ENCODE measurements around the gene LAMA2.

LAMA2 gene

DNA sequence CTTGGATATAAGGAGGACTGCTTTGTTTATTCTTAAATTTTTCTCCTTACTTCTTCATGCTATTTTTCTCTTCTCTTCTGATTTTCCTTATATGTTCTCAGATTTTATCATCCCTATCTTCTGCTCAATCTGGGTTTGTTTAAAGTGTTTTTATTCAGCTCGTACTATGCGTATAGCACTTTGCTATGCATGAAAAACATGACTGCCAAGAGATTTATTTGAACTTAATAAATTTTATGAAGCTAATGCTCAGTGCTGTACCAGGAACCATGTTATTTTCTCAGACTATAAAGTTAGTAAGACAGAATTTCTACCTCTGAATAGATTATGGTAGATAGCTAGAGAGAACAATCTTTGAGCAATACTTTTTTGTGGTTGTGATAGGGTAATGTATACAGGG is 305.9 kb downstream of the LAMA2 start:
- no peak for DNase-seq

DNA sequence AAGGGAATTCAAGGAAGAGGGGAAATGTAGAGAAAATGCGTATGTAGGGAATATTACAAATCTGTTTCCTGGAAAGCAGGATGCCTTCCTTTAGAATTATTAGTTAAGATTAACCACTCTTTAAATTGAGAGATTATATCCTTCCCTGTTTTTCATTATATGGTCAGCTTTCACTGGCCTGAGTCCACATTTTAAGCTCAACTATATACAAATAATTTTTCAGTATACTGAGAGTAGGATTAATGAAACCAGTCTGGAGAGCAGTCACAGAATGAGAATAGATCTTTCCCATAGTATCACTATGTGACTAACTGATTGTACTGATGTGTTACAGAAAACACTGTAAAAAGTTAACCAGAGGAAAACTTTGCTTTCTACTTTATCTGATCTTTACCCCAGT is 306.3 kb downstream of the LAMA2 start:
- DNase-seq = no peak

DNA sequence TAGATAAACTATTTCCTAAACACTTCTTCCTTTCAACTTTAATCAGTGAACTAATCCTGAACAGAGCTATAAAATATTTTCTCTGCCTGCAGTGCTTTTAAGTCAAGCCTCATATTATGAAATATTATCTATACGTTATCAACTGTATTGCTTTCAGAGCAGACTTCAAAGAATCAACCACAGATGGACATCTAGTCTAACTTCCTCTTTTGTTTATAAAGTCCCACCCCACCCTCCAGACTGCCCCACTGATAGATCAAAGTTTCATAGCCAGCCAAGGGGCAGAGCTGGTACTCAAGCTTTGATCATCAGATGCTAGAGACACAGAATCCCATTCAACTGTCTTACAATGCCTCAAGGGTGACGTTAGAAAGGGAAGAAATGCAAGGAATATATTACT is 308.3 kb downstream of the LAMA2 start:
- no peak for DNase-seq

DNA sequence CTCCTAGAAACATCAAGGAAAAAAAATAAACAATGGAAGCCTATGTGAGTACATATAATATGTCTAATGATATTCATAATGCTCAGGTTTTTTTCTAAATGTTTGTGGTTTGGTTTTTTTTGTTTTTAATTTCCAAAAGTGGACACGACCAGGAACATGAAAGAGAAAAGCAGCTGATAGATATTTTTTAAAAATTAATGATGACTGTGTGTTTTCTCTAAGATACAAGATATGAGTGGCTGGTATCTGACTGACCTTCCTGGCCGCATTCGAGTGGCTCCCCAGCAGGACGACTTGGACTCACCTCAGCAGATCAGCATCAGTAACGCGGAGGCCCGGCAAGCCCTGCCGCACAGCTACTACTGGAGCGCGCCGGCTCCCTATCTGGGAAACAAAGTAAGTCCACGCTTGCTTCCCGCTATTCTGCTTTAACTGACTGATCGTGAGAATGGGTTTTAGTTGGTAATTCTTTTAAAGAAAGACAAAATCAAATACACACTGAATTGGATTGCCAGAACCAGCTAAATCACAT is 309.6 kb downstream of the LAMA2 start:
- no peak for DNase-seq

DNA sequence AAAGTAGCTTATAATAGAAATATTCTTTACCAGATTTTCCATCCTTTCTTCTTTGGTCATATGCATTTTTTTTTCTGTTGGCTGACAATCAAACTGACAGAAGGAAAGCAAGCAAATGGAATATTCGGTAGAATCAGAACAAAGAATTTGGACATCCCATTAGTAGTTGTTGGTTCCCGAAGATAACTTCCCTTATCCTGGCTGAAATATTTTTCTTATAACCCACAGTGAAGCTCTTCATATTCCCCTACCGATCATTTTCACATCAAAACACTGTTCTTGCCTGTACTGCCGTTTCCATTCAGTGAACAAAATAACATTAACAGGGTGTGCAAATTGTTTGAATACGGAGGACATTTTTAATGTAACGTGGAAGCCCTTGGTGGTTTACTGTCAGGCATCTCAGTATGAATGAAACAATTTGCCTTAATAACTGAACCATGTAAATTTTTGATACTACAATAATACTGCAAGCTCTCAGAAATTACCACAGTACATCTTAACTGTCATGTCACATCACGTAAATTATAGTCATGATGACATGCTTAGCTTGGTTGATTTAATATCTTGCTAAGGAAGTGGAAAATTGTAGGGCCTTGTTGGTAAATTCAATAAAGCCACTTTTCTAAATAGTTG is 311.5 kb downstream of the LAMA2 start:
- no peak for DNase-seq

DNA sequence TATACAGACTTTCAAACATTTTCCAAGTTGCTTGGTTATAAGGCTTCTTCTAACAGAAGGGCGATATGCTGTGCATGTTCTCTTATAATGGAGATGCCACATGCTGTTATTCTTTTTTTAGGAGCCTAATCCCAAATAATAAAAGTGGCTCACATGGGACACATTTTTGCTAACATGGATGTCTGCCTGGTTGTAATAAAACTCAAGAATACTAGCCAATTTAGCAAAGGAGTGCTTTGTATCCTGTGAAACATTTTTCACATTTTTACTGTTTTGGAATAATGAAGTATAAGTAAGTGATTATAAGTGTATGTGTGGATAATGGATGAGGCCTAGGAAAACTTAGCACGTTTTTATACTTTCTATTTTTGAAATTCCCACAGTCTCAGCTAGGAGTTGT is 312.2 kb downstream of the LAMA2 start:
- DNase-seq = no peak

DNA sequence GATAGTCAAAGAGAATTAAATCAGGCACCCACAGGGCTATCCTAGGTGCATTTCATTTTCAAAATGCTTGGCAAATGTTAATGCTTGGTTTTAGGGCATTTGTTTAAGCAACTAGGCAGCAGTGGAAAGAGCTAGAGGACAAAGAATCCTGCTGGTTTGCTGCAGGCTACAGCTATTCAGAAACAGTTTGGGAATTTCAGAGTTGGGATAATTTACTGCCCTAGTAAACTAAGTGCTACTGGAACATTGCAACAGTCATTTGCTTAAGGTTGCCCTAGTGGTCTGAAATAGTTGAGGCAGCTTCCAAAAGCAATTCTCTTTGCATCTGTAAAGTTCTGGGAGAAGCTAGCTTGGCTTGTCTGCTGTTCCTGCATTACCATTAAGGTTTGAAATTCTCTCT is 312.7 kb downstream of the LAMA2 start:
- DNase-seq = no peak

DNA sequence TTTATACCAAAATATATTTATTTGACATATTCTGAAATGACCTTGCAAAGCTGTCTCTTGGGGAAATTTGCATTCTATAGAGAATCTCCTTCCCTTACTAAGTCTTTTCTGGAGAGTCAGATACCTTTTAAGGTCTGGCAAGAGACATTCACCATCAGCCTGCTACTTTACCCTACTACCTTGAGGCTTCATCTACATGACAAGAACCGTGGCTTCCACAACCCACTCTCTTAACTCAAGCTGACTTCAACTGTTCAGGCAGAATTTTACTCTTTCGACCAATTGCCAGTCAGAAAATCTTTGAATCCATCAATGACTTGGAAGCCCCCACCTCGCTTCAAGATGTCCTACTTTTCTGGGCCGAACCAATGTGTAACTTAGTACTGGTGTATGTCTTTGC is 314.2 kb downstream of the LAMA2 start:
- DNase-seq = no peak

DNA sequence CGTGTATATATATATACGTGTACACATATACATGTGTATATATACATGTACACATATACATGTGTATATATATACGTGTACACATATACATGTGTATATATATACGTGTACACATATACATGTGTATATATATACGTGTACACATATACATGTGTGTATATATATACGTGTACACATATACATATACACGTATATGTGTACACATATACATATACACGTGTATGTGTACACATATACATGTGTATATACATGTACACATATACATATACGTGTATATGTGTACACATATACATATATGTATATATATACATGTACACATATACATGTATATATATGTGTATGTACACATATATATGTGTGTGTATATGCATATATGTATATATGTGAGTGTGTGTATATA is 317.2 kb downstream of the LAMA2 start:
- DNase-seq = no peak

DNA sequence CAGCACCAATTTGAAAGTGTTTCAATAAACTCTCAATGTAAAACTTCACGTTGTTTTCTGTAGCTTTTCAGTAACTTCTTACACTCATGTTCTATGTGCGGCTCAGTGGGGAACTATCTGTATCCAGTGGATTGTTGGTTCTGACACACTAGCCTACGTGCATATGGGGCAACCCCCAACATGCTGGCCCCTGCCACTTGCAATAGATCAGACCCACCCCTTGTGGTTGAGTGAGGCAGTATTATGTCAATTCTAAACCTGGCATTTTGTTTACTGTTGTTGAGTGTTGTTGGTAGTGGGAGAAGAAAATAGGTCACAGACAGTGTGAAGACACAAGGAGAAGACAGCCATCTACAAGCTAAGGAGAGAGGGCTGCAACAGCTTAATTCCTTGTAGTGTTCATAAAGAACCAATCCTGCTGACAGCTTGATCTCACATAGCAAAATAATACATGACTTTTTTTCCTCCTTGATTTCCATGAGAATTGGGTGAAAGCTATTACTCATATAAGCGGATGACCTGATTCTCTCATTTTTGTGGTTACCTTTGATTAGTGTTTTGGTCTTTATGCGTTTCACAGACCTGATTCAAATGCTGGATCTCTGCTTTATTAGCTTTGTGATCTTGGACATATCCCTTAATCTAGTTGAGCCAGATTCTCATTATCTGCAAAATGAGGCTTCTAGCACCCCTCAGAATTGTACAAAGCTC is 320.4 kb downstream of the LAMA2 start:
- no peak for DNase-seq

DNA sequence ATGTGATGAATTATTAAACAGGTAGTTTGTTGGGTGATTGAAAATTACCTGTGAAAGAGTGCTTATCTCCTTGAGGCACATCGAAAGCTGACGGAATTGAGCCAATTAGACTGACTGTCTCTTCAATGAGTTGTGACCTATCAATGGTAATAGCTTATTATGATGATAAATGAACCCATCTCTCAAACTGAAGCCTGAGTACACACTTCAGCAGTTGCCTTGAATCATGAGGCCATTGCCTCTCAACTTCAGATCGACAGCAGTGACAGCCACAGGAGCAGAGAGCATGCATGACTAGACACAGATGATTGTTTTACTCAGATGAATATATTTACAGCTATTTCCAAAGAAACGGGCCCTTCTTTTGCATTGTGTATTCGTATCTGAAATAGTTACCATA is 323.9 kb downstream of the LAMA2 start:
- no peak for DNase-seq

DNA sequence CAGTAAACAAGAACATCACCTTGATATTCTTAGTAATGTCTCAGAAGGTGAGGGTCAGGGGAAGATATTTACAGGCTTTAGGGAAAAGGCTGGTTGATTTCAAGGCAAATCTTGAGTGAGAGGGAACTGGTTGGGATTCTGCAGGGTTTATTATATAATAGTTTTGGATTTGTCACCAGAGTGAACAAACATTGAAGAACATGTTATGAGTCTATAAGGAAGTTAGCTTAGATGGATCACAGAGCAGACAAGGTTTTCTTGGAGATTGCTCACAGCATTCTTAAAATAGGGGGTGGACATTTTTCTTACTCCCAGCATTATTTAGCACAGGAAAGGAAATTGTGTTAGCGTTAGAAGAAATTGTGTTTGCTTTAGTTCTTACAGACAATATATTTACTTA is 324.9 kb downstream of the LAMA2 start:
- DNase-seq = no peak

DNA sequence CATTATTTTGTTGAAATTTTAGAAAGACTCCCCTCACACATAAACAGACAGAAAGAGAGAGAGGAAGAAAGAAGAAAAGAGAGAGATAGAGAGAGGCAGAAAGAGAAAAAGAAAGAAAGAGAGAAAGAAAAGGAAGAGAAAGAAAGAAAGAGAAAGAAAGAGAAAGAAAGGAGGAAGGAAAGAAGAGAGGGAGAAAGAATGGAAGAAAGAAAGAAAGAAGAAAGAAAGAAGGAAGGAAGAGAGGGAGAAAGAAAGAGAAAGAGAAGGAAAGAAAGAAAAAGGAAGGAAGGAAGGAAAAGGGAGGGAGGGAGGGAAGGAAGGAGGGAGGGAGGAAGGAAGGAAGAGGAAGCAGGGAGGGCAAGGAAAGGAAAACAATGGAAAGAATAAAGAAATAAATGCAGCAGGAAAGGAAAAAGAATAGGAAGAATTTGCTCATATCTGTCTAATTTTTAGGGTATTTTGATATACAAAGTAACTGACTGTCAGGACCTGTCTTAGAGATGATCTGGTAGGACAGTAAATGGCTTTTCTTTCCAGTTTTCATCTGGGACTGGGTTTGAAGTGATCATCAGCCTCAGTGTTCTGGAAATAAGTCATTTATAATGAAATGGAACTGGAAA is 325.6 kb downstream of the LAMA2 start:
- no peak for DNase-seq

DNA sequence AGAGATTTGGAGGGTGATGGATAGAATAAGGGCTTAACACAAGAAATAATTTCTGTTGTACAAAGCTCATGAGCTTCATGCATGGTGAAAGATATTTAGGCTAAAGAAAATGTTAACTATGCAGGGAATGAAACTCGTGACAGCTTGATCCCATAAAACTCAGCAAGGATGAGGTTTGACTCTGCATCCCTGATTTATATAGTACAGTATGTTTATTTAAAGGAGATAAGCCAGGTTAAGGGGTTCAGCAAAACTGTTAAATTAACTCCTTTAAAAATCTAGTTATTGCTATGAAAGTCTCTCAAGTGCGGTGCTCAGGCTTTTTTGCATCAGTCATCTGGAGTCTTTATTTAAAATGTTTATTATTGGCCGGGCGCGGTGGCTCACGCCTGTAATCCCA is 326.4 kb downstream of the LAMA2 start:
- no peak for DNase-seq

DNA sequence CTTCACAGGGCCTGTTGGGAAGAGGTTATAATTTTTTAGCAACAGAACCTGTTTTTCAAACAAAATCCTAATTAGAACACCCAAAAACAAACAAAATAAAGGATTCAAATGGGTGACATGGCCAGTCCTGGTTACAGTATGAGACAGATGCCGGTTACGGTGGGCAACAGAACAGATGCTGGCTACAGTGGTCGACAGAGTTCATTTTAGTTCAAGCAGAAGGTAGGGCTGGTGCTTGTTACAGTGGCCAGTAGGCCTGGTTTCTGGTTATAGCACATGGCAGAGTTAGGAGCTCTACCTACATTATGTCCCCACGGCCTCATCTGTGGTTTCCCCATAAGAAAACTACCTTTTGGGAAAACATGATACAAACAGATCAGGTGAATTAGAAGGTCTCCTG is 327.7 kb downstream of the LAMA2 start:
- DNase-seq = no peak

DNA sequence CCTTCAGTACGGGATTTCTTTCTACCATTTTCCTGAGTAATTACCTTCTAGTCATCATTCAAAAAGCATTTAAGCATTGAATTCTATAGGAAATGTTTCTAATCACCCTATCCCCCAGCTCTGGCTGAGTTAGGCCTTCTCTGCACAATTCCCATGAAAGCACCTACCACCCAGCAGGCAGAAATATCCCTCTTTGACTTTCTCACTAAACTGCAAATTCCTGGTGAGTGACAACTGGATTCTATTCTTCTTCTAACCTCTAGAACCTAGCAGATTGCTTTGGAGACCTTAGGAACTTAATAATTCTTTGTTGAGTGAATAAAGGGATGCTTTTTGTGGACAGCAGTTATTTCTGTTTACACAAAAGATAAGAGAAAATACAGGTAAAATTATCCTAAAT is 328.7 kb downstream of the LAMA2 start:
- no peak for DNase-seq

DNA sequence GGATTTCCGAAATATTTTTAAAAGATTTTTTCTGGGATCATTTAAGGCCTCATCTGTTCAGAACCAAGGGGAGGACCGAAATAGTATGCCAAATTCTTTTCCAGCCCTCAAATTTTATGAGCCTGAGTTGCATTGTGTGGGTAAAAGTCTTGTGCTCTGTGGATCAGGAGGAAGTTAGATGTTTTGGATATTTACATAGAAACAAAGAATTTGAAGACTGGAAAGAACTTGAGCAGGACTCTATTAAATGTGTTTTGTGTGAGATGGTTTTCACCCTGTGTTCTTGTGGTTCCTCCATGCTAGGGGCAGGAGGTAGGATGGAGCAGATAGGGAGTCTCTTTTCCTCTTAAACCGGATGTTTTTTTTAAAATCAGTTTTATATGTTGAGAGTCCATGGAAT is 329.1 kb downstream of the LAMA2 start:
- no peak for DNase-seq

DNA sequence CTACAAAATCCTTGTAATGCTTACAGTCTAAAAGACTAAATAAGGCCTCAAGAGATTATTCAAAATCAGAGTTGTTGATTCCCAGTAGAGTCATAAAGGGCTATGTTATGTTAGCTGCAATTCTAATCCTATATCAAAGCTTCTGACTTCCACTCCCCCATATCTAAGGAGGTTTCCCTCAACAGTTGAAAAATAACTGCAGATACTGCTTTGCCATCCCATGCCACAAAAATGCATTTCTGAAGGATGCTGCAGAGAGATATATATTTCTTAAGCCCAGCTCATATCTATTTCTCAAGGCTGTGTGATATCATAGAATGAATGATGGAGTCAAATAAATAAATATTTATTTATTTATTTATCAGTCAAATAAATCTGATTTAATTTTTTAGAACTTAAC is 332.3 kb downstream of the LAMA2 start:
- no peak for DNase-seq

DNA sequence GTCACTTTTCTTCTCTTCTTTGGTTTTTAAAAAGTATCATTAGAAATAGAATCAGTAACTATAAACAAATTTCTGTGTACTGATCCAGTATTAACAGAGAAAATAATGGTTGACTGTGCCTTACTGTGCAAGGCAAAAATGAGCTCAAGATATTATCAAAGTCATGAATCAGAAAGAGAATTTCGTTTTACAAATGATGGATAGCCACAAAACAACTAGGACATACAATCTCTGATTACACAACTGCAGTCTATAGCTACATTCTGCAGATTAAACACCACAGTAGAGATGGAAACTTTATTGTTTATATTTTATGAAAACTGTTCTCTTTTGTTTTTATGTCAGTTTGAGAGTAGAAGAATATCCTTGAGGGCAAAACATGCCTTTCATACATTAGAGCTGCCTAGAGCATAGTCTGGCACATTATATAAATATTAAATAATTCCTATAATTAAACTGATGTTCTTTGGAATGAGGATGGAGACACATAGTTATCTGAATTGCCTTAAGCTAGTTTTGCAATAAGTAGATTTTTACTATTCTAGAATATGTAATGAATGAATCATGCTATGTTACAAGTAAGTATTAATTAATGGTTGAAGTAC is 333.1 kb downstream of the LAMA2 start:
- DNase-seq = no peak

DNA sequence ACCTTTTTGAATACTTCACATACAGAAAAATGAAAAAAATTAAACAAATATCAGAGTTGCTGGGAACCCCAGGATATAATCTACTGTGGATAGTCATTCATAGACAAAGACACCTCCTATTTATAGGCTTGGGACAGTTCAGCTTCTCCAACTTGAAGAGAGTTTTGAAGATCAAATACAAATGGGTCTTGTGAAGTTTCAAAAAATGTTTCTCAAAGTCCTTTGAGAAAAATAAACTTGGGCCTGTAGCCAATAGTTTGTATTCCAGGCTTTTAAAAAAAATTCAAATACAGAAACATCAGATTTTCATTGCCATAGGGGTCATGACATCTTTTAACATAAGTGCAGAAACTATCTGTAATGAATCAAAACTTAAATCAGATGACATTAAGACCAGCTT is 334.8 kb downstream of the LAMA2 start:
- DNase-seq = no peak

DNA sequence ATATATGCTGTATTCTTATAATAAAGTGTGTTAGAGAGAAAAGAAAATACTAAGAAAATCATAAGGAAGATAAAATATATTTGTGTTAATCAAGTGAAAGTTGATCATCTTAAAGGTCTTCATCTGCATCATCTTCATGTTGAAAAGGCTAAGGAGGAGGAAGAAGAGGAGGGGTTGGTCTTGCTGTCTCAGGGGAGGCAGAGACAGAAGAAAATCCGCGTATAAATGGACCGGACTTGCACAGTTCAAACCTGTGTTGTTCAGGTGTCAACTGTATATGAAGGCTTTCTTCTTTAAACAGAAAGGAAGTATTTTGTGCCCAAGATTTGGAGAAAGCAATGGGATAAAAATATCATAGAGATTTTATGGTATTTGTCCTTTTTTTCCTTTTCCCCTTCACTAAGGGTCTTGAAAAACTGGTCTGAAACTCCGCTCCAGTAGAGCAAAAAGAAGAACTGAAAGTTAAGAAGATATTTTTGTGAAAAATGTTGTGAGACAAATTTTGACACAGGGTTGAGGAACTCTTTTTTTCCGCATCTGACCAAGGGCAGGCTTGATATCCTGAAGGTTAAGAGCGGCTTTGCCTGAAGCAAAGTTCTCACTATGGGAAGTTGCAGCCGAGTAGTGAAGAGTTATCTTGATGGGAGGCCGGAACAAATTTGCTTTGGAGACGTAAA is 350.7 kb downstream of the LAMA2 start:
- no peak for DNase-seq

DNA sequence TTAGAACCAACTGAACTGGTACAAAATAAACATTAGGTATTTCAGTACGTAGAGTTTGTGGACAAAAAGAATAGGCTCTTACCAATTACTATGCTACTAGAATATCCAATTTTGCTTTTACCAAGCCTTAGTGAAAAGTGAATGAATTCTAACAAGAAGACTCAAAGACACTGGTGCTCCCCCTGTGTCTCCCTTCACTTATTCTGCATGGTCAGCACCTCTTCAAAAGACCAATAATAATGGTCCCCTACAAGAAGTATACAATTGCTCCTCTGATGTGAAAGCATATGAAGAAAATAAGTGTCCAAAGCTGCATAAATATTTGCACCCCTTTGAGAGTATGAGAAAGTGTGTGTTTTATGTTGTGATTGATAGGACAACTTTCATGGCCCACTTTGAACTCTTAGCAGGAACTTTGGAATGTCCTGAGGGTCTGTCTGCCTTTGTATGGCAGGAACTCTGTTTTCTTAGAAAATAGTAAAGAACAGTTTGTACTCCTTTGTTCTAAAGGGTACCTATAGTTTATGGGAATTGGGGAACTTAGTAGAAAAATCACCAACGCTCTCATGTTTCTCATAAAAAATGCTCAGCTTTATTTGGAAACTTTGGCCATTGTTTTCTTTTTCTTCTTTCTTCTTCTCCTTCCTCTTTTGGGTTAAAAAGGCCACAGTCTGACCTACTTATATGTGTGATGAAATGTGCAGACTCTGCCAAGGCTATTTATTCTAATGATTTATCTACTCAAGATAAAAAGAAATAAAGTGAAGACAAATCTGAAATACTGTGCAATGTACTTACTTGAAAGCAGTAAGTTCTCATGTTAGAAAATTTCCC is 352.4 kb downstream of the LAMA2 start:
- DNase-seq = no peak
